HEK293T (cell line): ENCODE results near the gene ANGEL1.

ENCODE experiments used
- ARNT ChIP-seq: fragments of 450-650 bp; IDR thresholded peaks from 2 replicates; pipeline ENCODE4 v1.6.1; 2017; ENCODE audit warnings: mild to moderate bottlenecking
- BHLHE40 ChIP-seq: fragments of 450-650 bp; IDR thresholded peaks from 2 replicates; pipeline ENCODE4 v1.6.1; 2016; ENCODE audit warnings: mild to moderate bottlenecking, moderate library complexity, borderline replicate concordance
- ELF4 ChIP-seq: fragments of 450-650 bp; IDR thresholded peaks from 2 replicates; pipeline ENCODE4 v1.6.1; 2017; ENCODE audit warnings: antibody characterized with exemption
- FOXA1 ChIP-seq: fragments of 450-650 bp; IDR thresholded peaks from 2 replicates; pipeline ENCODE4 v1.6.1; 2016; ENCODE audit warnings: mild to moderate bottlenecking
- FOXK2 ChIP-seq: fragments of 450-650 bp; IDR thresholded peaks from 2 replicates; pipeline ENCODE4 v1.6.1; 2016; ENCODE audit warnings: mild to moderate bottlenecking
- FOXM1 ChIP-seq: fragments of 450-650 bp; IDR thresholded peaks from 2 replicates; pipeline ENCODE4 v1.6.1; 2017; ENCODE audit warnings: mild to moderate bottlenecking, borderline replicate concordance
- HDGF ChIP-seq: fragments of 450-650 bp; IDR thresholded peaks from 2 replicates; pipeline ENCODE4 v1.6.1; 2017; ENCODE audit warnings: antibody characterized with exemption, borderline replicate concordance
- L3MBTL2 ChIP-seq: fragments of 450-650 bp; conservative IDR thresholded peaks from 2 replicates; pipeline ENCODE4 v1.6.1; 2016; ENCODE audit warnings: mild to moderate bottlenecking
- LEF1 ChIP-seq: fragments of 450-650 bp; IDR thresholded peaks from 2 replicates; pipeline ENCODE4 v1.6.1; 2017; ENCODE audit warnings: mild to moderate bottlenecking, borderline replicate concordance
- NFRKB ChIP-seq: fragments of 450-650 bp; IDR thresholded peaks from 2 replicates; pipeline ENCODE4 v1.6.1; 2016; ENCODE audit warnings: mild to moderate bottlenecking, moderate library complexity
- SP1 ChIP-seq: fragments of 450-650 bp; IDR thresholded peaks from 2 replicates; pipeline ENCODE4 v1.6.1; 2017
- SUZ12 ChIP-seq: fragments of 450-650 bp; IDR thresholded peaks from 2 replicates; pipeline ENCODE4 v1.6.1; 2016; ENCODE audit warnings: mild to moderate bottlenecking
- TARDBP ChIP-seq: fragments of 450-650 bp; IDR thresholded peaks from 2 replicates; pipeline ENCODE4 v1.6.1; 2016
- ZNF384 ChIP-seq: fragments of 450-650 bp; IDR thresholded peaks from 2 replicates; pipeline ENCODE4 v1.6.1; 2016

GRCh38 chr14:76741074-76741473, 71.6 kb downstream of the ANGEL1 start:
- no peak for TF ChIP-seq ELF4
- TF ChIP-seq SP1 = no peak
- TF ChIP-seq HDGF = no peak
- TF ChIP-seq SUZ12 = no peak
- TF ChIP-seq BHLHE40 = no peak
- TF ChIP-seq NFRKB = no peak
- TF ChIP-seq FOXA1 = no peak
- TF ChIP-seq ARNT = no peak
- no peak for TF ChIP-seq FOXM1
- TF ChIP-seq TARDBP = no peak
- TF ChIP-seq L3MBTL2 = no peak
- TF ChIP-seq ZNF384 = no peak
- TF ChIP-seq LEF1 = no peak
- TF ChIP-seq FOXK2 = no peak
